ENCODE measurements around the gene C2CD2L. TPM values are rescaled to one million over a fixed set of nuclear protein-coding genes. Genes with fewer than 3 reads are reported as not detected.
A peak's percentile ranks its signal among the peaks of the same experiment; 100 is the strongest.

The C2CD2L gene
- total RNA-seq, 1 experiment from 2014 or later: 5.6 TPM

GRCh38 chr11:119108857-119109221 is 1.7 kb downstream of the C2CD2L start:
- Histone ChIP-seq H3K18ac (ENCODE audit: insufficient read length, low read depth, low read length) (no peak overlapping the region), H2BK12ac (ENCODE audit: insufficient read length, low read depth, low read length) (no peak overlapping the region), H2BK15ac (ENCODE audit: low read depth, low read length) (no peak overlapping the region), H3K23me2 (ENCODE audit: insufficient read length, low read depth, low read length, poor library complexity, severe bottlenecking) (peaks cover 10% of the 10 kb centered on the region), H3K23ac (ENCODE audit: insufficient read length, low read depth, low read length) (no peak overlapping the region), H3K79me1 (ENCODE audit: insufficient read depth, low read depth, low read length, poor library complexity, severe bottlenecking) (no peaks in the 10 kb centered on the region), H3K79me2 (ENCODE audit: insufficient read depth, low read length) (no peaks in the 10 kb centered on the region), H3K27ac (ENCODE audit: insufficient read length, low read depth, low read length) (no peak overlapping the region), H3T11ph (ENCODE audit: low read length) (no peak overlapping the region), H3K9me3 (ENCODE audit: control insufficient read depth, low read depth, low read length) (no peaks in the 10 kb centered on the region), H2AK5ac (ENCODE audit: insufficient read length, low read length) (no peak overlapping the region), H3K9ac (ENCODE audit: extremely low read depth, insufficient read length, low read length) (no peak overlapping the region), H2BK20ac (ENCODE audit: low read depth, low read length, poor library complexity, severe bottlenecking) (no peak overlapping the region), H3K56ac (ENCODE audit: insufficient read length, low read depth, low read length) (no peak overlapping the region), H4K91ac (ENCODE audit: insufficient read length, low read depth, low read length) (no peak overlapping the region), H3K4me1 (ENCODE audit: insufficient read depth, low read length) (peaks cover 8% of the 10 kb centered on the region; the same call in 1 of the 2 replicates), H4K20me1 (ENCODE audit: control insufficient read depth, insufficient read depth, insufficient read length) (no peaks in the 10 kb centered on the region), H2BK5ac (ENCODE audit: insufficient read length, low read length) (no peak overlapping the region), H3K4ac (ENCODE audit: low read depth, low read length) (no peak overlapping the region), H3K14ac (ENCODE audit: insufficient read depth, low read length) (no peak overlapping the region), H4K8ac (replicated peaks; ENCODE audit: insufficient read length, low read depth, low read length) (no peak overlapping the region), H2AFZ (ENCODE audit: low read length) (no peak overlapping the region), H3K4me2 (ENCODE audit: insufficient read depth, insufficient read length, low read length) (no peak overlapping the region), H3K27me3 (ENCODE audit: insufficient read depth, low read length) (peaks cover 5% of the 10 kb centered on the region; the same call in 1 of the 2 replicates), H4K5ac (ENCODE audit: insufficient read length, low read depth, low read length) (no peak overlapping the region), H2BK120ac (ENCODE audit: low read depth, low read length, poor library complexity, severe bottlenecking) (no peak overlapping the region)
- no peaks in the 10 kb centered on the region; a peak in 1 of 5 replicates for H3K9me3 Mint-ChIP-seq
- H3K4me3 Mint-ChIP-seq: peak overlapping the region; percentile 75 to 84
- H3K27ac Mint-ChIP-seq: no peak overlapping the region
- TF ChIP-seq CTCF (conservative IDR thresholded peaks at IDR 0.05): no peak
- WGBS (ENCODE audit: extremely low coverage, insufficient read length, low lambda C conversion rate): no CpG with 5 or more reads among the region's 2 CpGs
- peaks cover 16% of the 10 kb centered on the region for H3K27me3 Mint-ChIP-seq (ENCODE audit: low read depth)
- H3K4me1 Mint-ChIP-seq: peaks cover 28% of the 10 kb centered on the region in 2 experiments
- no peak for DNase-seq
- H3K36me3 Mint-ChIP-seq (ENCODE audit: insufficient read depth in 1 of 3, low read depth in 3 of 3): no peaks in the 10 kb centered on the region; a peak in 1 of 7 replicates

All from H9 (cell line).